Stimulated activated CD4-positive, alpha-beta T cell treated with anti-CD3 and anti-CD28 coated beads, TNF-alpha, amount 100 ng/mL, for 48 hours (primary cell): Measurements from ENCODE around the gene KRTAP19-1.
"Not testable (repeated sequence)": the region's sequence is repeated elsewhere in the genome, so short reads cannot be mapped to it uniquely, and the experiment has no call there.

Experiments used
- DNase-seq, 3 donors: peaks; one replicate each; pipeline ENCODE4 v3.0.0-alpha.2; 2020; ENCODE audit warnings: low read depth in 3 of 3

The KRTAP19-1 gene

GRCh38 chr21:30480145-30480544 is at the start of gene KRTAP19-1:
TSS of gene KRTAP19-1 (minus strand) at chr21:30480367. CDS start at chr21:30480317, 50 bp downstream.
- DNase-seq: no peak

DNA sequence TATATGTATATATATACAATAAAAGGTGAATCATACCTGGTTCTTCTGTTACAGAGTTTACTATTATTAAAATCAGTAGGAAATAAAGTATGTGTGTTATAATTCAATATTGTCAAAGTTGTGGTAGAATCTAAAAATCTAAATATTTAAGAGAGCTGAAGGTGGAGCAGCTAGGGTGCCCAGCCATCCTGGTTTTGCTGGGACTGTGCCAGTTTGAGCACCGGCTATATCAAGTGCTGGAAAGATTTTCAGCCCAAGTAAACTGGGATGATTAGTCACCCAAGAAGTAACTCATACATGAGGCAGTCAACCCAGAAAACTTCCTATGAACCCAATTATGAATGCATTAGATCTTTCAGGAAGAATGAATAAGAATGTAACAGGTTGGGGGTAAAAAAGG is 38.7 kb upstream of the KRTAP19-1 start:
- DNase-seq: no peak

DNA sequence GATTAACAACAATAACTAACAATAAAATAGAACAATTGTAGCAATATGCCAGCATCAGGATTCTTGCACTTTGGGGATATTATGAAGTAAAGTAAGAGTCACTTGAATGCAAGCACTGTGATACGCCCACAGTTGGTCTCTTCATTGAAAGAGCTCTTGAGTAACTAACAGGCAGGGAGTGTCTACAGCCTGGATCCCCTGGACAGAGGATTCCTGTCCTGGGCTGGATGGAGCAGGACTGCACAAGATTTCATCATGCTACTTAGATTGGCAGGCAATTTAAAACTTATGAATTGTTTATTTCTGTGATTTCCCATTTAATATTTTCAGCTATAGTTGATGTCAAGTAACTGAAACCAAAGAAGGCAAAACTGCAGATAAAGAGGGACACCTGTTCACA is 35.5 kb upstream of the KRTAP19-1 start:
- no peak for DNase-seq

DNA sequence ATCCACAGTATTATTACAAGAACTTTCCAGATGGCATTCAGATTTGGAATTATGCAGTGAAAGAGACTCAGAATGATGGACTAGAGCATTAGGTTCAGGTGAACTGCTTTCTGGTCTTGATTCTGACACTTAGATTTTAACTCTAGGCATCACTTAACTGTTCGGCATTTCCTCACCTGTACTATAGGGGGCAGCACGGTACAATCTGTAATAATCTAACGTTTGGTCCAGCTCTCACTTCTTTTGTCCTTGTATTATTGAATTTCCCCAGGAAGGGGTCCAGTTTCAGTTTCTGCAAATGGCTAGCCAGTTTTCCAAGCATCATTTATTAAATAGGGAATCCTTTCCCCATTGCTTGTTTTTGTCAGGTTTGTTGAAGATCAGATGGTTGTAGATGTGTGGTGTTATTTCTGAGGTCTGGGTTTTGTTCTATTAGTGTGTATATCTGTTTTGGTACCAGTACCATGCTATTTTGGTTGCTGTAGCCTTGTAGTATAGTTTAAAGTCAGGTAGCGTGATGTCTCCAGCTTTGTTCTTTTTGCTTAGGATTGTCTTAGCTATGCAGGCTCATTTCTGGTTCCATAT is 25.5 kb upstream of the KRTAP19-1 start:
- DNase-seq: not testable (repeated sequence)

- no peak for DNase-seq
Measured at GRCh38 chr21:30502041-30502440, 21.9 kb upstream of the KRTAP19-1 start, which contains the start of gene KRTAP19-5. TSS of gene KRTAP19-5 (minus strand) at chr21:30502141. CDS start at chr21:30502090, 51 bp downstream.

DNA sequence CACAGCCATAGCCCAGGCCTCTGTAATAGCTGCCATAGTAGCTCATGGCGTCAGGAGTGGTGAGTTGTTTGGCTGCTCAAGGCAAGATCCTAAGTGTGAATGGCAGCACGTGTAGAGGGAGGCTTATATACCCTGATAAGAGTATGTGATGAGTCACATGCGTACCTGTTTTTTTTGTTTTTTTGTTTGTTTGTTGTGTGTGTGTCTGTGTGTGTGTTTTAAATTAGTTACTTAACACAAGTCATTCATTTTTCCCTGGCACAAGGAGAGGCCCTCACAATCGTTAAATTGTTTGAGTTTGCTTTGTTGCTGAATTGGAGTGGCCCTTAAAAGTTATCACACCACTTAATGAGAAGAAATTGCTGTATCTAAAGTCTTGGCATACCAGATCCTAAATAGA is 16.9 kb upstream of the KRTAP19-1 start, which contains the start of gene KRTAP19-4:
Gene KRTAP19-4, minus strand, starts transcription at position 101 of the 400 bp plus-strand sequence. Its CDS starts 55 bp downstream, at position 46.
- no peak for DNase-seq

DNA sequence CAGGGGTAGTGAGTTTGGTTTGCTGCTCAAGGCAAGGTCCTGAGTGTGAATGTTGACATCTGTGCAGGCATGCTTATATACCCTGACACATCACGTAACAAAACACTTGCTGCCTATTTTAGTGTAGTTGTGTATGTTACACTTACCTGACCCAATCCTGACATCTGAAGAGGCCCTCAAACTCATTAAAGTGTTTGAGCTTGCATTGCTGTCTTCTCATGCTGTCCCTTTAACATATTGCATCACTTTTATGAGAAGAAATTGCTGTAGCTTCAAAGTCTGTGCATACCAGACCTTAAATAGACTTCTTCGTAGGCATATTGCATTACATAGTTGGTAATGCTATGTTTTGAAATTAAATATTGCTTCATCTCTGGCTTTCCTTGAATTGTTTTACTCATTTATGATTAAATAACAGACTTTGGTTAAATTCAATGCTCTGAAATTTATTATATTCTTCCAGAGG is 11.8 kb upstream of the KRTAP19-1 start, which contains the start of gene KRTAP19-3:
Gene KRTAP19-3, minus strand, starts transcription at position 51 of the 466 bp plus-strand sequence. CDS start 56 bp downstream, outside the sequence.
- DNase-seq: no peak

DNA sequence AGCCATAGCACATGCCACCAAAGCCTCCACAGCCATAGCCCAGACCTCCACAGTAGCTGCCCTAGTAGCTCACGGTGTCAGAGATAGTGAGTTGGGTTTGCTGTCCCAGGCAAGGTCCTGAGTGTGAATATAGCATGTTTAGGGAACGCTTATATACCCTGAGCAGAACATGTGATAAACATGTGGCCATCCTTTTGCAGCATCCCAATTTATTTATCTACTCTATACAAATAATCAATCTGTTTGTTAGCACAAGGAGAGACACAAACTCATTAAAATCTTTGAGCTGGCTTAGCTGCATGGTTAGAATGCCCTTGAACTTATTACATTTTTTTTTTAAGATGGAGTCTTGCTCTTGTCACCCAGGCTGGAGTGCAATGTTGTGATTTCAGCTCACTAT is 7.2 kb upstream of the KRTAP19-1 start, which contains the start of gene KRTAP19-2:
Gene KRTAP19-2, minus strand, starts transcription at position 101 of the 400 bp plus-strand sequence. Its CDS starts 88 bp downstream, at position 13.
- DNase-seq: no peak

DNA sequence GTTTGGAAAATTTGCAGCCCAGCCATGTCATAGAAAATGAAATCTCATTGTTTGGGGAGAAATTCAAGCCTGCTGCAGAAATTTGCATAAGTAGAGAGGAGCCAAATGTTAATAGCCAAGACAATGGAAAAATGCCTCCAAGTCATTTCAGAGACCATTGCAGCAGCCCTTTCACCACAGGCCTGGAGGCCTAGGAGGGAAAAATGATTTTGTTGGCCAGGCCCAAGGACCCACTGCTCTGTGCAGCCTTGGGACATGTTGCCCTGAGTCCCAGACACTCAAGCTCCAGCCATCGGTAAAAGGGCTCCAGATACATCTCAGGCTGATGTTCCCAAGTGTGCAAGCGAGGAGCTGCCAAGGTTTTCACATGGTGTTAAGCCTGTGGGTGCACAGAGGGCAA is 6.0 kb upstream of the KRTAP19-1 start:
- DNase-seq: no peak

- no peak for DNase-seq
Measured at GRCh38 chr21:30482130-30482529, 2.0 kb upstream of the KRTAP19-1 start.

DNA sequence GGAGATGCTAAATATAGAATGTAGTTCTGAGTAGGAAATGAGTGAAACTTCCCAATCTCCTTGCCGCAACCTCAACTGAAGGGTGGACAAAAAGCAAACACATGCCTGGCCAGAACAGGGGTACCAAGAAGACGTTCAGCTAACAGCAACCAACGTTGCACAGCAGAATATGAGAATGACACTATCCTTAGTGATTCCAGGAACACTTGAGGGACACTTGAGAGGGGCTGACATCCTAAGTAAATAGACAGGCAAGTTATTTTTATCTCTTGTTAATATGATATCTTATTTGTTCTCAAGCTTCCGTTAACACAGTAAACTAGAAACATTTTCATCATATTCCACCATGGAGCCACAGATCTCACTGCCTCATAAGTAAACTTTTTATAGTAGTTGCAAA is 908 bp downstream of the KRTAP19-1 start:
- no peak for DNase-seq

GRCh38 chr21:30478004-30478403 is 2.2 kb downstream of the KRTAP19-1 start:
- no peak for DNase-seq

- DNase-seq: no peak
Measured at GRCh38 chr21:30468900-30469714, 11.1 kb downstream of the KRTAP19-1 start.

GRCh38 chr21:30463713-30464112 is 16.5 kb downstream of the KRTAP19-1 start:
- no peak for DNase-seq

DNA sequence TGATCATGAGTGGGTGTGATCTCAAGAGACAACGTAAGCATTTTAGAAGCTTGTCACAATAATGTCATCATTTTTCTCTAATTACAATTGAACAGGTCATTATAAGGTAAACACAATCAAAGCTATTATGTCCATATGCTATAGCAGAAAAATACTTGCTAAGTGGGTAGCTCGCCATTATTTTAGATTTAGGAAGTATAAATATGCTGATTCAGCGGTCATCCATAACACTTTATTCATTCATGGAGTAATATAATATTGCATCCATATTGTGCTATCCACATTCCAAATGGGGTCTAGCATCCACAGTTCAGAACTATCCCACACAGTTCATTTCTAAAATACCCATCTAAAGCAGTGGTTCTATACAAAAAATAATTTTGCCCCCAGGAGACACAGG is 31.7 kb downstream of the KRTAP19-1 start:
- DNase-seq: no peak

DNA sequence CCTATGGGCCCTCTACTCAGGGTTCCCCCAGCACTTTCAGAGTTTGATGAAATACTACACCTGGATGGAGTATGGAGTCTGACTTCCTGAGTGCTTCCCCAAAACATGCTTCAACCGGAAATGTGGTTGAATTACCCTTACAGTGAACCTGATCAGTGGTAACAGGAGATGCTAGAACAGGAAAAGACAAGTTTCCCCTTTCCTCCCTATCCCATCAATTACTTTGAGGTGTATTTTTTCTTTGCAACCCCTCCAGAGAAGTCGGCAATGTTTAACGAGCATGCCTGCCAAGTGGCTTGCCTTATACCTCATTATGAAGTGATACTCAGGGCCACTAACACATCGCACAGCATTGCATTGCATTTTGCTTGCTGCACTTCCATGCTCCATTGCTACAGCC is 33.1 kb downstream of the KRTAP19-1 start:
- DNase-seq: no peak

GRCh38 chr21:30444204-30444603 is 36.0 kb downstream of the KRTAP19-1 start:
- no peak for DNase-seq

DNA sequence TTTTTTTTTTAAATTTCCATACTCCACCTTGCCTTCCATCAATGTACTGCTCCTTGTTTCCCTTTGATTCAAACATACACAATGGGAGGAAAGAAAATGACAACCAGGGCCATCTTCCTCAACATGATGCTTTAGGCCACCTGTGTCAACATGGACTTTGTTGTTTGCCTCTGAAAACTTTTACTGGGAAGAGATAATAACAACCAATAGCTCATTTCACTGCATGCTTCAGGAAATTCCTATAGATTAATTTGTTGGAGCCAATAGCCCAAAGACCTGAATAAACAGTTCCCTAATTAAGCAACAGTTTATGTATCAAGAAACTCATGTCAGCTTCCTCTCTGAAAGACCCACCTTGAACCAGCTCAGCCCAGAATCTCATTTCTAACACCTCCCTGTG is 36.9 kb downstream of the KRTAP19-1 start:
- no peak for DNase-seq

- DNase-seq: no peak
Measured at GRCh38 chr21:30439975-30440374, 40.2 kb downstream of the KRTAP19-1 start, which contains the start of gene KRTAP15-1. TSS of gene KRTAP15-1 (plus strand) at chr21:30440275. CDS start at chr21:30440328, 53 bp downstream.

DNA sequence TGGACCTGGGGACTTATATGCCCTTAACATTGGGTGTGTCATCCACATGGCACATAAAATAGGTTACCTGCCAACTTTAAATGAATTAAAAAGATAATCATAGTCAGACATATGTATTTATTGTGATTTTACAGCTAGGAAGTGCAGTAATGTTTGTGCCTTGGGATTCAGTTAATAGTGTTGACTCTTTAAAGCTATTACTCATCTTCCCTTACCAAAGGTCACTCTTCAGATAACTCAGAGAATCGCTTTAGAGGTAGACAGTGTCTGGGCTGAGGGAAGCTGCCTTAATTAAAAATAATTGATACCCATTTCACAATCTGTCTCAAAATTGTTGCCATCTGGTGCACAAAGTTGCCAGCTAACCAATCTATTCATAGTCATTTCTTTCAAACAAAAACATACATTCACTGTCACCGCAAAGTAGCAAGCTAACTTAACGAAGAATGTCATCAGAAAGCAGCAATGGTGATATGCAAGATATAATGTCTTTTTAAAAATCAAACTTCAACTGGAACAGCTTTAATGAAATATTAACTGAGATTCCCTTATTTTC is 43.1 kb downstream of the KRTAP19-1 start:
- no peak for DNase-seq

- DNase-seq: peak in 1 of 3 donors; percentile 4
Measured at GRCh38 chr21:30434033-30434631, 46.0 kb downstream of the KRTAP19-1 start.

GRCh38 chr21:30430170-30430655 is 50.0 kb downstream of the KRTAP19-1 start, which contains the start of gene KRTAP13-4:
TSS of gene KRTAP13-4 (plus strand) at chr21:30430220. CDS start at chr21:30430276, 56 bp downstream.
- DNase-seq: no peak
